ENCODE measurements around the gene TTC1.

Gene TTC1

GRCh38 chr5:160039810-160040470 lies 31.0 kb downstream of the TTC1 start:
- no peaks in the 10 kb centered on the region for H3K9me2 ChIP-seq (replicated peaks; ENCODE audit: control insufficient read depth, low read length)
- H3F3A ChIP-seq (ENCODE audit: control insufficient read depth, insufficient read depth) = no peaks in the 10 kb centered on the region
- no peak overlapping the region for H3K27ac ChIP-seq (ENCODE audit: low read depth, low read length)
- H4K20me1 ChIP-seq (ENCODE audit: control insufficient read depth, insufficient read depth, low read depth, low read length) = no peaks in the 10 kb centered on the region
- peaks cover 36% of the 10 kb centered on the region for H3K36me3 ChIP-seq (ENCODE audit: control insufficient read depth, low read length)
- no peaks in the 10 kb centered on the region for H3K79me2 ChIP-seq (ENCODE audit: control insufficient read depth, low read length)
- TF ChIP-seq EZH2phosphoT487 (IDR thresholded peaks at IDR 0.05; ENCODE audit: borderline replicate concordance, low read length) = no peak
- TF ChIP-seq CTCF (IDR thresholded peaks at IDR 0.05; ENCODE audit: low read depth, low read length, poor library complexity, severe bottlenecking) = no peak
- no peak overlapping the region for H3K4me2 ChIP-seq (ENCODE audit: low read length)
- H3K27me3 ChIP-seq (ENCODE audit: control insufficient read depth, low read length) = no peaks in the 10 kb centered on the region
- no peak overlapping the region for H3K4me3 ChIP-seq (ENCODE audit: low read length)
- no peaks in the 10 kb centered on the region for H3K4me1 ChIP-seq (ENCODE audit: control insufficient read depth, low read length)
- H3K9me3 ChIP-seq (ENCODE audit: control insufficient read depth, insufficient read depth, low read length) = no peaks in the 10 kb centered on the region

- Histone ChIP-seq H3K27me3 (ENCODE audit: control insufficient read depth, low read length) (no peaks in the 10 kb centered on the region), H3F3A (ENCODE audit: control insufficient read depth, insufficient read depth) (no peaks in the 10 kb centered on the region), H3K9me2 (replicated peaks; ENCODE audit: control insufficient read depth, low read length) (no peaks in the 10 kb centered on the region), H3K79me2 (ENCODE audit: control insufficient read depth, low read length) (no peaks in the 10 kb centered on the region), H3K36me3 (ENCODE audit: control insufficient read depth, low read length) (peaks cover 31% of the 10 kb centered on the region), H3K4me1 (ENCODE audit: control insufficient read depth, low read length) (no peaks in the 10 kb centered on the region), H3K9me3 (ENCODE audit: control insufficient read depth, insufficient read depth, low read length) (no peaks in the 10 kb centered on the region), H3K4me2 (ENCODE audit: low read length) (no peak overlapping the region), H3K27ac (ENCODE audit: low read depth, low read length) (no peak overlapping the region), H4K20me1 (ENCODE audit: control insufficient read depth, insufficient read depth, low read depth, low read length) (no peaks in the 10 kb centered on the region), H3K4me3 (ENCODE audit: low read length) (no peak overlapping the region)
- no peak for TF ChIP-seq EZH2phosphoT487 (IDR thresholded peaks at IDR 0.05; ENCODE audit: borderline replicate concordance, low read length)
- TF ChIP-seq CTCF (IDR thresholded peaks at IDR 0.05; ENCODE audit: low read depth, low read length, poor library complexity, severe bottlenecking) = no peak
Observed at GRCh38 chr5:160040471-160040835, 31.5 kb downstream of the TTC1 start.

- H3K9me2 ChIP-seq (replicated peaks; ENCODE audit: control insufficient read depth, low read length) = no peaks in the 10 kb centered on the region
- no peak overlapping the region for H3K4me3 ChIP-seq (ENCODE audit: low read length)
- TF ChIP-seq EZH2phosphoT487 (IDR thresholded peaks at IDR 0.05; ENCODE audit: borderline replicate concordance, low read length) (no peak), CTCF (IDR thresholded peaks at IDR 0.05; ENCODE audit: low read depth, low read length, poor library complexity, severe bottlenecking) (no peak)
- no peaks in the 10 kb centered on the region for H3K9me3 ChIP-seq (ENCODE audit: control insufficient read depth, insufficient read depth, low read length)
- no peak overlapping the region for H3K4me2 ChIP-seq (ENCODE audit: low read length)
- peaks cover 18% of the 10 kb centered on the region for H3K36me3 ChIP-seq (ENCODE audit: control insufficient read depth, low read length)
- H3K27ac ChIP-seq (ENCODE audit: low read depth, low read length) = no peak overlapping the region
- no peaks in the 10 kb centered on the region for H4K20me1 ChIP-seq (ENCODE audit: control insufficient read depth, insufficient read depth, low read depth, low read length)
- no peaks in the 10 kb centered on the region for H3K79me2 ChIP-seq (ENCODE audit: control insufficient read depth, low read length)
- no peaks in the 10 kb centered on the region for H3K27me3 ChIP-seq (ENCODE audit: control insufficient read depth, low read length)
- H3K4me1 ChIP-seq (ENCODE audit: control insufficient read depth, low read length) = no peaks in the 10 kb centered on the region
- H3F3A ChIP-seq (ENCODE audit: control insufficient read depth, insufficient read depth) = no peaks in the 10 kb centered on the region
Observed at GRCh38 chr5:160042671-160043070, 33.7 kb downstream of the TTC1 start.

Data from DOHH2 (cell line).